ENCODE measurements around the gene ALKBH4. TPM values are rescaled to one million over a fixed set of nuclear protein-coding genes. Genes with fewer than 3 reads are reported as not detected.

ALKBH4 gene
- total and polyA plus RNA-seq, 2 of the 4 experiments (the other 2 are of a cell fraction): 6.1 to 7.4 TPM

GRCh38 chr7:102472126-102473041 lies 7.7 kb upstream of the ALKBH4 start (continued):
- TF ChIP-seq BHLHE40 (IDR thresholded peaks at IDR 0.05; ENCODE audit: low read depth, low read length): no peak

- CTCF ChIA-PET: no interaction called here
- no peak overlapping the region for H3K56ac ChIP-seq (ENCODE audit: extremely low read depth, insufficient read depth, low read length)
- H2BK15ac ChIP-seq (ENCODE audit: low read depth, low read length): no peak overlapping the region
- H3K79me1 ChIP-seq (ENCODE audit: low read depth in 1 of 2, low read length in 2 of 2): peaks cover 2 to 14% of the 10 kb centered on the region in 2 experiments
- no peak overlapping the region for H2BK5ac ChIP-seq (ENCODE audit: low read depth, low read length, poor library complexity, severe bottlenecking)
- TF ChIP-seq ELK1 (IDR thresholded peaks at IDR 0.05; ENCODE audit: borderline replicate concordance, low read depth, low read length) (no peak), FOS (IDR thresholded peaks at IDR 0.05; ENCODE audit: low read depth, low read length) (no peak), RCOR1 (IDR thresholded peaks at IDR 0.05; ENCODE audit: insufficient replicate concordance, low read length) (no peak), RFX5 (IDR thresholded peaks at IDR 0.05; ENCODE audit: low read depth, low read length) (no peak), CTCF (conservative IDR thresholded peaks at IDR 0.05; ENCODE audit: low read depth, low read length) (no peak)
- no peak overlapping the region for H3K27ac ChIP-seq (ENCODE audit: insufficient read depth, low read length)
- POLR2A ChIA-PET (ENCODE audit: unreplicated experiment): no interaction called here
- H3K18ac ChIP-seq (ENCODE audit: low read depth, low read length): no peak overlapping the region
- no peak overlapping the region for H3K4me3 ChIP-seq (ENCODE audit: insufficient read depth, low read depth, low read length)
- in situ Hi-C loops (cut with MboI; ENCODE audit: low sequenced_read_pairs) (no loop called here), intact Hi-C loops (cut with micrococcal nuclease) (no loop called here), dilution Hi-C loops (cut with HindIII; ENCODE audit: low sequenced_read_pairs, unreplicated experiment) (no loop called here)
- no peak overlapping the region for H2AK5ac ChIP-seq (ENCODE audit: low read depth, low read length)
- no peak for ATAC-seq (ENCODE audit: low read depth)
- no peak overlapping the region for H3K9ac ChIP-seq (ENCODE audit: low read depth, low read length)
- no peak overlapping the region for H3K14ac ChIP-seq (replicated peaks; ENCODE audit: low read depth, low read length)
- H3K9me1 ChIP-seq (ENCODE audit: insufficient read depth, low read length): 0 out of 2 replicates have a peak, but pooled peaks cover 2% of the 10 kb centered on the region
- H2AK9ac ChIP-seq (replicated peaks; ENCODE audit: low read depth, low read length, poor library complexity): no peak overlapping the region
- H2BK20ac ChIP-seq (ENCODE audit: low read depth, low read length): no peak overlapping the region
- no peak for DNase-seq
- H2BK120ac ChIP-seq (ENCODE audit: low read depth, low read length): no peak overlapping the region
- H4K20me1 ChIP-seq (ENCODE audit: insufficient read depth, low read length): peaks cover 5% of the 10 kb centered on the region; the same call in 1 of the 2 replicates
- H3K23ac ChIP-seq (ENCODE audit: low read depth, low read length): no peak overlapping the region
- WGBS, 2 experiments (ENCODE audit: extremely low coverage in 2 of 2, insufficient read length in 1 of 2): 100% methylated on average over 1 of the region's 6 CpGs; no CpG with 5 or more reads in 1 of the 2 experiments
- no peak overlapping the region for H2AFZ ChIP-seq (replicated peaks; ENCODE audit: low read length, poor library complexity)
- no peak overlapping the region for H4K91ac ChIP-seq (ENCODE audit: insufficient read depth, low read depth, low read length)
- no TSS peak for BruUV-seq (replicated peaks)
- H3K4ac ChIP-seq (ENCODE audit: low read depth, low read length): no peak overlapping the region
- no peak overlapping the region for H4K5ac ChIP-seq (ENCODE audit: low read depth, low read length)
- H3K4me2 ChIP-seq (ENCODE audit: low read depth, low read length): no peak overlapping the region
- no peaks in the 10 kb centered on the region for H3K9me3 ChIP-seq (ENCODE audit: control insufficient read depth, insufficient read depth, low read length)
- H3K4me1 ChIP-seq (ENCODE audit: control insufficient read depth, insufficient read depth, low read length): no peaks in the 10 kb centered on the region; the same call in 1 of the 2 replicates
- H4K8ac ChIP-seq (ENCODE audit: low read depth in 2 of 2, low read length in 2 of 2): no peak overlapping the region
- no peaks in the 10 kb centered on the region for H3K27me3 ChIP-seq (ENCODE audit: control insufficient read depth, insufficient read depth, low read length)
- peaks cover 38% of the 10 kb centered on the region for H3K36me3 ChIP-seq (ENCODE audit: control insufficient read depth, insufficient read depth, low read length)
These were observed 7.1 kb upstream of the ALKBH4 start for GRCh38 chr7:102471791-102472125.
